Osteoblast (primary cell): Measurements from ENCODE around the gene SERINC3. TPM values are rescaled to one million over a fixed set of nuclear protein-coding genes. Genes with fewer than 3 reads are reported as not detected.
A peak's percentile ranks its signal among the peaks of the same experiment; 100 is the strongest.

Experiments used
- DNase-seq: peaks from one replicate; pipeline ENCODE4 v3.0.0; 2011; ENCODE audit warnings: low spot score, mixed read lengths; ENCODE audit not compliant: insufficient read length; ENCODE audit errors: missing footprints
- H2AFZ ChIP-seq: 2 replicates; pipeline ENCODE4 v1.6.0; 2011; ENCODE audit warnings: mild to moderate bottlenecking, low read length
- H3K27ac ChIP-seq: 2 replicates; pipeline ENCODE4 v1.5.1; 2011; ENCODE audit warnings: mild to moderate bottlenecking, low read depth, low read length, moderate library complexity
- H3K27me3 ChIP-seq: 2 replicates; pipeline ENCODE4 v1.6.0; 2012; ENCODE audit warnings: mild to moderate bottlenecking, control low read depth, inconsistent platforms, low read length, moderate library complexity; ENCODE audit not compliant: insufficient read depth
- H3K36me3 ChIP-seq: 2 replicates; pipeline ENCODE4 v1.5.1; 2011; ENCODE audit warnings: mild to moderate bottlenecking, low read length, control low read depth, moderate library complexity; ENCODE audit not compliant: insufficient read depth
- H3K4me1 ChIP-seq: 2 replicates; pipeline ENCODE4 v1.5.1; 2011; ENCODE audit warnings: mild to moderate bottlenecking, low read length, control low read depth, moderate library complexity; ENCODE audit not compliant: insufficient read depth
- H3K4me2 ChIP-seq: 2 replicates; pipeline ENCODE4 v1.6.0; 2011; ENCODE audit warnings: mild to moderate bottlenecking, low read length; ENCODE audit not compliant: insufficient read depth
- H3K4me3 ChIP-seq: fragments of 200-600 bp; sonication (generic); 3 replicates; pipeline ENCODE4 v1.5.1; 2012; ENCODE audit warnings: mild to moderate bottlenecking, low read length, inconsistent platforms; ENCODE audit not compliant: insufficient read depth
- H3K79me2 ChIP-seq: 2 replicates; pipeline ENCODE4 v1.6.0; 2012; ENCODE audit warnings: mild to moderate bottlenecking, low read length, control low read depth, inconsistent platforms; ENCODE audit not compliant: insufficient read depth
- H3K9me3 ChIP-seq: 2 replicates; pipeline ENCODE4 v1.5.1; 2011; ENCODE audit warnings: low read depth, low read length, control low read depth
- H4K20me1 ChIP-seq: 2 replicates; pipeline ENCODE4 v1.6.0; 2012; ENCODE audit warnings: mild to moderate bottlenecking, low read length, control low read depth; ENCODE audit not compliant: insufficient read depth
- total RNA-seq: library from RNA; depleted of rRNA; stranded (reverse); fragments of >200 nt; gene quantifications from 2 replicates; pipeline ENCODE4 v1.2.3, GENCODE V29; 2012
- TF ChIP-seq, protein P1 (sequence below): IDR thresholded peaks from 2 replicates; pipeline ENCODE4 v1.5.1; 2011; ENCODE audit warnings: mild to moderate bottlenecking, low read depth, low read length, moderate library complexity; ENCODE audit errors: extremely low read depth

The SERINC3 gene
- total RNA-seq, 1 donor: 167 TPM

DNA sequence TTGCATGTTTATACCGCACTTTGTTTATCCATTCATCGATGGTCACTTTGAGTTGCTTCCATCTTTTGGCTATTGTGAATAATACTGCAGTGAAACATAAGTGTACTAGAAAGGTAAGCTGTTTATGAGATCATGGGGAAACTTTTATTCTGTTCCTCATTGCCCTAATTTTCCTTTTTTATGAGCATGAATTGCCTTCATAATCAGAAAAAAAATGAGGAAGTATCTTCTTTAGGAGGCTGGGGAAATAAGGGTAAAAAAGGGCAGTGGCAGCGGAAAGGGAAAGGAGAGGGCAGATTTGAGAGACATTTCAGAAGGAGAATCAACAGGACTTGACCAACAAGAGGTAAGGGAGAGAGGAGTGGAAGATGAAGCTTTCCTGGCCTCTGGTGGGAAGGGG, 14.3 kb upstream of the SERINC3 start:
- no peaks in the 10 kb centered on the region for H3K9me3 ChIP-seq

DNA sequence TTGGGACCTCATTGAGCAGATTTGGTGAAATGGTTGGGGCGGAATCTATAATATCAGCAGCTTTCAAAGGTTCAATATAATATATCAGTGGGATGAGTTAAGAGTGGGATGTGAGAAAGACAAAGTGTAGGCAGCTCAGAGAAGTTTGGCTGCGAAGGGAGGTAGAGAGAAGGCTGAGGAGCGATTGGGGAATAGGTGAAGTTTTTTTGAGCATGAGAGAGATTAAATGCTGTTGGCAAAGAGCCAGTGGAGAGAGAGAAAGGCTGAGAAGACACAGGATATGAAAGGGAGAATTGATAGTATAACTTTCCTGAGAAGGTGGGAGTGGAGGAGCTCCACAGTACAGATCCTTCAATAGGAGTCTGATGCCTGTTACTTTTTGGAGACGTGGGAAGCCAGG, 12.1 kb upstream of the SERINC3 start:
- Histone ChIP-seq H3K27me3 (no peaks in the 10 kb centered on the region), H3K4me3 (no peak overlapping the region), H4K20me1 (no peaks in the 10 kb centered on the region), H3K79me2 (peaks cover 27% of the 10 kb centered on the region), H2AFZ (no peak overlapping the region), H3K4me1 (peaks cover 15% of the 10 kb centered on the region), H3K4me2 (no peak overlapping the region), H3K27ac (no peak overlapping the region), H3K36me3 (no peaks in the 10 kb centered on the region), H3K9me3 (no peaks in the 10 kb centered on the region)
- no peak for DNase-seq
- TF ChIP-seq, protein P1, sequence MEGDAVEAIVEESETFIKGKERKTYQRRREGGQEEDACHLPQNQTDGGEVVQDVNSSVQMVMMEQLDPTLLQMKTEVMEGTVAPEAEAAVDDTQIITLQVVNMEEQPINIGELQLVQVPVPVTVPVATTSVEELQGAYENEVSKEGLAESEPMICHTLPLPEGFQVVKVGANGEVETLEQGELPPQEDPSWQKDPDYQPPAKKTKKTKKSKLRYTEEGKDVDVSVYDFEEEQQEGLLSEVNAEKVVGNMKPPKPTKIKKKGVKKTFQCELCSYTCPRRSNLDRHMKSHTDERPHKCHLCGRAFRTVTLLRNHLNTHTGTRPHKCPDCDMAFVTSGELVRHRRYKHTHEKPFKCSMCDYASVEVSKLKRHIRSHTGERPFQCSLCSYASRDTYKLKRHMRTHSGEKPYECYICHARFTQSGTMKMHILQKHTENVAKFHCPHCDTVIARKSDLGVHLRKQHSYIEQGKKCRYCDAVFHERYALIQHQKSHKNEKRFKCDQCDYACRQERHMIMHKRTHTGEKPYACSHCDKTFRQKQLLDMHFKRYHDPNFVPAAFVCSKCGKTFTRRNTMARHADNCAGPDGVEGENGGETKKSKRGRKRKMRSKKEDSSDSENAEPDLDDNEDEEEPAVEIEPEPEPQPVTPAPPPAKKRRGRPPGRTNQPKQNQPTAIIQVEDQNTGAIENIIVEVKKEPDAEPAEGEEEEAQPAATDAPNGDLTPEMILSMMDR: no peak

More for the DNA sequence above, 14.3 kb upstream of the SERINC3 start:
- peaks cover 31% of the 10 kb centered on the region for H3K79me2 ChIP-seq
- peaks cover 21% of the 10 kb centered on the region for H3K4me1 ChIP-seq
- H2AFZ ChIP-seq: no peak overlapping the region
- H4K20me1 ChIP-seq: no peaks in the 10 kb centered on the region
- no peaks in the 10 kb centered on the region for H3K36me3 ChIP-seq
- no peak overlapping the region for H3K27ac ChIP-seq
- TF ChIP-seq, protein P1: no peak
- H3K4me2 ChIP-seq: no peak overlapping the region
- no peak for DNase-seq
- H3K4me3 ChIP-seq: no peak overlapping the region
- H3K27me3 ChIP-seq: no peaks in the 10 kb centered on the region

DNA sequence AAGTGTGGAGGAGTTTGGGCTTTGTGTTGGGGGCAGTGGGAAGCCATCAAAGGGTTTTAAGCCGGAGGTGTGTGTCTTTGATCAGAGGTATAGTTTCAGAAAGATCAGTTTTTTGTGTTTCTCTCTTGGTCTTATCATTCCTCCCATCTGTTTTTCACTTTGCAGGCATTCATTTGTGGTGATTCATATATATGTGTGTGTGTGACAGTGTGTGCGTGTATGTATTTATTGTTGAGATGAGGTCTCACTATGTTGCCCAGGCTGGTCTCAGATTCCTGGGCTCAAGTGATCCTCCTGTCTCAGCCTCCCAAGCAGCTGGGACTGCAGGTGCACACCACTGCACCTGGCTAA, 11.1 kb upstream of the SERINC3 start:
- no peaks in the 10 kb centered on the region for H3K36me3 ChIP-seq
- TF ChIP-seq, protein P1: no peak
- peak overlapping the region; percentile 87 for H3K4me3 ChIP-seq
- peak overlapping the region; percentile 47 for H3K27ac ChIP-seq
- peaks cover 15% of the 10 kb centered on the region for H3K4me1 ChIP-seq
- peak; percentile 58 for DNase-seq
- peak overlapping the region; percentile 89 for H3K4me2 ChIP-seq
- H2AFZ ChIP-seq: peak overlapping the region; percentile 97
- peaks cover 27% of the 10 kb centered on the region for H3K79me2 ChIP-seq
- H3K27me3 ChIP-seq: no peaks in the 10 kb centered on the region
- no peaks in the 10 kb centered on the region for H3K9me3 ChIP-seq
- no peaks in the 10 kb centered on the region for H4K20me1 ChIP-seq

DNA sequence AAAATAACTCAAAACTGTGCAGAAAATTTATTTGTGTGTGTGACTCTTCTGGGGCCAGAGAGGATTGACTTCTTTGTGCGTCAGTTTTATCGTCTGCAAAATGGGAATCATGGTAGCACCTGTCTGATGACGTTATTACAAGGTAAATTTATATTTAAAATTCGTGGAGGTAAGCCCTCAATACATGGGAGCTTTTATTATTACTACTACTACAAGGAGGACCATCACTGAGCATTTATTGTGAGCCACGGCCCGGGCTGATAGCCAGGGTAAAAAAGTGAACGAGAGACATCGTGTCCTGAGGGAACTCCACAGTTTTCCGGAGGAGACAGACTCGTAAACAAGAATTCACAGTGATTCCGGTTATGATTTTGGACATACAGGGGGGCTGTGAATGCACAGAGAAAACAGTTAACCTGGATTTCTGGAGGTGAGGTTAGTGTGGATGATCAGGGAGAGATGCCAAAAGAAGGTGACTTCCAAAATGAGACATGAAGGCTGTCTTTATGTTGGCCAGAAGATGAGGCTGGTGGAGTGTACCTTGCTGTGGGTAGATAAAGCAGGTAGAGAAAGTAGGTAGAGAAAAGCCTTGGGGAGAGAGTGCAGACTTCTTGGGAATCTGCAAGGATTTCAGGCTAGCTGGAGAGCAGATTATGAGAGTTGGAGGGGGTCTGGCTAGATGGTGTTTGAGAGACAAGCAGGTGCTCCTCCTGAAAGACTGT, 10.6 kb upstream of the SERINC3 start:
- Histone ChIP-seq H3K36me3 (no peaks in the 10 kb centered on the region), H3K27me3 (no peaks in the 10 kb centered on the region), H3K9me3 (no peaks in the 10 kb centered on the region), H3K4me3 (peak overlapping the region; percentile 87), H3K27ac (peak overlapping the region; percentile 78), H4K20me1 (no peaks in the 10 kb centered on the region), H3K4me1 (peaks cover 15% of the 10 kb centered on the region), H3K4me2 (peak overlapping the region; percentile 89), H2AFZ (peak overlapping the region; percentile 97), H3K79me2 (peaks cover 27% of the 10 kb centered on the region)
- TF ChIP-seq, protein P1: no peak
- DNase-seq: no peak
